ENCODE measurements around the gene GRWD1.

GRWD1 gene

GRCh38 chr19:48495396-48495795, 49.6 kb downstream of the GRWD1 start:
- TF ChIP-seq CTCF (IDR thresholded peaks at IDR 0.05; ENCODE audit: low read depth, low read length) (no peak), MAX (IDR thresholded peaks at IDR 0.05; ENCODE audit: low read depth, low read length) (0 out of 2 replicates have a peak, but pooled peaks have one; percentile 26), MYC (IDR thresholded peaks at IDR 0.05; ENCODE audit: low read depth, low read length) (peak; percentile 57; the same call in 1 of the 2 replicates)
- H3K4me3 ChIP-seq (ENCODE audit: low read depth, low read length), result no peak overlapping the region
- DNase-seq (ENCODE audit: low read depth), result peak; percentile 82

- no peak for TF ChIP-seq POLR2A (IDR thresholded peaks at IDR 0.05; ENCODE audit: extremely low read depth, insufficient read length)
- DNase-seq (ENCODE audit: low read depth), result no peak
- no peak overlapping the region for H3K4me3 ChIP-seq (ENCODE audit: low read depth, low read length)
These were observed 51.4 kb downstream of the GRWD1 start for GRCh38 chr19:48496959-48497727.

- H3K4me3 ChIP-seq (ENCODE audit: low read depth, low read length), result no peak overlapping the region
- DNase-seq (ENCODE audit: low read depth), result no peak
- TF ChIP-seq MAX (IDR thresholded peaks at IDR 0.05; ENCODE audit: low read depth, low read length) (no peak), CTCF (IDR thresholded peaks at IDR 0.05; ENCODE audit: low read depth, low read length) (no peak), POLR2A (IDR thresholded peaks at IDR 0.05; ENCODE audit: extremely low read depth, insufficient read length) (no peak), MYC (IDR thresholded peaks at IDR 0.05; ENCODE audit: low read depth, low read length) (no peak)
These were observed 52.2 kb downstream of the GRWD1 start for GRCh38 chr19:48497728-48498594.

- TF ChIP-seq MYC (IDR thresholded peaks at IDR 0.05; ENCODE audit: low read depth, low read length), result no peak
- no peak for TF ChIP-seq CTCF (IDR thresholded peaks at IDR 0.05; ENCODE audit: low read depth, low read length)
- TF ChIP-seq POLR2A (IDR thresholded peaks at IDR 0.05; ENCODE audit: extremely low read depth, insufficient read length), result no peak
- TF ChIP-seq MAX (IDR thresholded peaks at IDR 0.05; ENCODE audit: low read depth, low read length), result no peak
- no peak for DNase-seq (ENCODE audit: low read depth)
- H3K4me3 ChIP-seq (ENCODE audit: low read depth, low read length), result no peak overlapping the region
These were observed 53.0 kb downstream of the GRWD1 start for GRCh38 chr19:48498595-48499311.

GRCh38 chr19:48499316-48500090, 53.7 kb downstream of the GRWD1 start:
- DNase-seq (ENCODE audit: low read depth), result no peak
- TF ChIP-seq POLR2A (IDR thresholded peaks at IDR 0.05; ENCODE audit: extremely low read depth, insufficient read length), result no peak
- no peak for TF ChIP-seq CTCF (IDR thresholded peaks at IDR 0.05; ENCODE audit: low read depth, low read length)
- TF ChIP-seq MAX (IDR thresholded peaks at IDR 0.05; ENCODE audit: low read depth, low read length), result no peak
- TF ChIP-seq MYC (IDR thresholded peaks at IDR 0.05; ENCODE audit: low read depth, low read length), result no peak
- no peak overlapping the region for H3K4me3 ChIP-seq (ENCODE audit: low read depth, low read length)

Measured in NB4 (cell line).